ENCODE results near the gene SLITRK3. TPM values are rescaled to one million over a fixed set of nuclear protein-coding genes. Genes with fewer than 3 reads are reported as not detected.
"Not testable (repeated sequence)": the region's sequence is repeated elsewhere in the genome, so short reads cannot be mapped to it uniquely, and the experiment has no call there.

Gene SLITRK3
- total RNA-seq, 1 donor from 2014 or later: not detected

DNA sequence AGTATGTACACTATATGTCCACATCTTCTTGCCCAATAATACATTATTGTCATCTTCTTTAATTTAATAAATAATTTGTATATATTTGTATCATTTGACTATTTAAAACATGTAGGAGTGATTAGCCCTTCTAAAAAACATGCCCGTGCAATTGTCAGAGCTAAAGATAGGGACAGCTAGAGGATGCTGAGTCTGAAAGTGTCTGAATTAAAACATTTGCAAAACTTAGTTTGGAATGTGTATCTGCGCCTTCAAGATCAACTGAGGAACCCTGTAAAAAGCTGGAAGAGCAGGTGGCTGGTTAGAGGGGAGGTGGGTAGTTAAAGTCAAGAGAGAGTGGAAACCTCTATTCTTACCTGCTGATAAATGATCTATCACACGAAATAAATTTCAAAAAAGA lies 4.7 kb downstream of the SLITRK3 start:
- no peak for DNase-seq (ENCODE audit: low read depth in 2 of 2)

DNA sequence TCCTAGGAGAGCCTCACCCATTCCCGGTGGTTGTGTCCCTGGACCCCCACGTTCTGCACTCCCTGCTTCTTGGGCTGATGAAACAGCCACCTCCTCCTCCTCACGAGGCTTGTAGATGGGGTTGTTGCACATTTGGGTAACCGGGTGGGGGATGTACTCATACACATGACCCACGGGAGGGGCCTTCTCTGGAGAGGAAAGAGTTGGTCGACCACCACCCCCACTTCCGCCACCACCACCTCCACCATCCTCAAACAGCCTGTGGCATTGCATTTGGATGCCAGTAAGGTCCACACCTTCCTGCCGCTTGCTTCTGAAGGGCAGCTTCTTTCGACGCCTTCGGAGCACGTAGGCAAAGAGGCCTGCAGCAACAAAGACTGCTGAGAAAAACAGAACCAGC lies 7.7 kb downstream of the SLITRK3 start:
- DNase-seq (ENCODE audit: low read depth in 2 of 2): no peak

- DNase-seq (ENCODE audit: low read depth in 2 of 2): peak; percentile 16 to 49
Measured at GRCh38 chr3:165185707-165186327, 10.4 kb downstream of the SLITRK3 start.

DNA sequence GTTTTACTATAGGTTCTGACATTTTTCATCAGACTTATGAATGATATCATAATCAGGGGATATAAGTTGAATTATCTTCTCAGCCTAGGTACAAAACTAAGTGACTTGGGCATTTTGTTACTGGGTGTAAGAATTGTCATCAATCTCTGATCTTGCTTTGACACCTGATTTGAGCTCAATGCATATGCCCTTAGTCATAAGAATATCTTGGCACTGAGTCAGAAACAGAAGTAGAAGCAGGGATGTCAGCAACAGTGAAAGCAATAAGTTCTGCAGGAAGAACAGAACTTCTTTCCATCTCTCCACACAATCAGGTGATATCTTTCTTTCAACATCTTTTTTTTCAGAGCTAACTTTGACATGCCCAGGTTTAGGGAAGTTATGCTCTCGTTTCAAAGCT lies 14.6 kb downstream of the SLITRK3 start:
- no peak for DNase-seq (ENCODE audit: low read depth in 2 of 2)

GRCh38 chr3:165170236-165170635 lies 25.9 kb downstream of the SLITRK3 start:
- no peak for DNase-seq (ENCODE audit: low read depth in 2 of 2)

DNA sequence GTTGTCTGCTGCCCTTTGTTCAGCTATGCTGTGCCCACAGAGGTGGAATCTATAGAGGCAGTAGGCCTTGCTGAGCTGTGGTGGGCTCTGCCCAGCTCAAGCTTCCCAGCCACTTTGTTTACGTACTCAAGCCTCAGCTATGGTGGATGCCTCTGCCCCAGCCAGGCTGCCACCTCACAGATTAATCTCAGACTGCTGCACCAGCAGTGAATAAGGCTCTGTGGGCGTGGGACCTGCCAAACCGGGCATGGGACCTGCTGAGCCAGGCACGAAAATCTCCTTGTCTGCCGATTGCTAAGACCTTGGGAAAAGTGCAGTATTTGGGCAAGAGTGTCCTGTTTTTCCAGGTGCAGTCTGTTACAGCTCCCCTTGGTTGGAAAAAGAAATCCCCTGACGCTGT lies 26.8 kb downstream of the SLITRK3 start:
- DNase-seq (ENCODE audit: low read depth in 2 of 2): no peak

DNA sequence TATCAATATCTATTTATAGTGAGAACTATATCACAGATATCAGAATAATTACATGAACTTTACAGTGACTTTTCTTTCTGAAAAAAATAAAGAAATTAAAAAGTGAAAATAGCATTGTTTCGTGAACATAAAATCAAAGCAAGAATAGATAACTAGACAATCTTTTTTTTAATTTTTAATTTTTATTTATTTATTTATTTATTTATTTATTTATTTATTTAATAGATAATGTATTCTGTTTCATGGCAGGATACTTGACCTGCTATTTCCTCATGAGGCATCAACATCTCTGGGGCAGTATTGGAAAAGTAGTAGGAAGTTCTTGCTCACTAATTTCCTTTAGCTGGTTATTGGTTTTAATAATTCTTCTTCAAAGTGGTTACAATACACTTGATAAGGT lies 33.3 kb downstream of the SLITRK3 start:
- DNase-seq (ENCODE audit: low read depth in 2 of 2): no peak

GRCh38 chr3:165159760-165160421 lies 36.3 kb downstream of the SLITRK3 start:
- DNase-seq (ENCODE audit: low read depth in 2 of 2): no peak

GRCh38 chr3:165158011-165158410 lies 38.2 kb downstream of the SLITRK3 start:
- DNase-seq (ENCODE audit: low read depth in 2 of 2): no peak

DNA sequence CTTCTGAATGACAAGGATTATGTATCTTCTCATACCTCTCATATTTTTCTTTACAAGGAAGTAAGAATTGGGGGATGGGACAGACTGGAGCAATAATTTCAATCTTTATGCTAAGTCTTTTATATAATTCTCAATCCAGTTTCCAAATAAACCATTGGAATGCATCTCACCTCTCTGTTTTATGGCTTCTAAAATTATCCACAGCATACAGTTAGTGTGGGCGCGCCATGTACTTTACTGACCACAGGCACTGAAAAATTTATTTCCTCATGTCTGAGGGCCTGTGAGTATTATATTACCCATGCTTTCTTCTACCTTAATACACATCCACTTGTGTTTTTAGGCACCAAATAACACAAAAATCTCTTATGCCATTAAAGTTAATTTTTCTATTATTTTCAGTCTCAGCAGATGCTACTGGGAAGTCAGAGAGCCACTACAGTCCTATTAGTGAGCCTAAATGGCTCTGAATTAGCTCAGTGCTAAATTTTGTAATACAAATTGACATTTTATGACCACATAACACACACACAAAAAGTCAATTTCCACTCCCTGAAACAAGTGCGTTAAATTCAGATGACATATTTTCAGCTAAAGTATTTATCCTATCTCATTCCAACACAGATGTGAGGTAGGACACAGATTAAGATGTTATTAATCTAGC lies 39.3 kb downstream of the SLITRK3 start:
- DNase-seq (ENCODE audit: low read depth in 2 of 2): no peak

DNA sequence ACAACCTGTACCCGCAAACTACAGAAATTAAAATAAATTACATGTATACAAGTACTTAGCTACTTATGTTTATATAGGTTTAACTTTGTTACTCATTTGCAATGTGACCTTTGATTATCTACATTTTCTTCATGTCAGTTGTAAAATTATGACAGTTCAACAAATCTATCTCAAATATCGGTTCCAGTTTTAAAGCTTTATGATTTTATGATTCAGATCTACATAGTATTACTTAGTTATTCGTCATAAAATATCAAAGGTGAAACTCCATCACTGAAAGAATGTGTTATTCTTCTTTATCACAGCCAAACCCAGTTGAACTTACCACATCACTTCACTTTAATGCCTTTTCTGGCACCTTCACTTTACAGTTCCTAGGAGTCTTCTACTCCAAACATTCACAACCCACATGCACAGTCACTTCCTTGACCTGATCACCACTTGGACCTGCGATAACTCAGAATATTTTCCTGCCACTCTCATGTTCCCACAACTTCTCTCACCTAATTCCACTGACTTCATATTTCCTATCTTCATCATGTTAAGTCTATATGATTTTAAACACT lies 47.2 kb downstream of the SLITRK3 start:
- no peak for DNase-seq (ENCODE audit: low read depth in 2 of 2)

DNA sequence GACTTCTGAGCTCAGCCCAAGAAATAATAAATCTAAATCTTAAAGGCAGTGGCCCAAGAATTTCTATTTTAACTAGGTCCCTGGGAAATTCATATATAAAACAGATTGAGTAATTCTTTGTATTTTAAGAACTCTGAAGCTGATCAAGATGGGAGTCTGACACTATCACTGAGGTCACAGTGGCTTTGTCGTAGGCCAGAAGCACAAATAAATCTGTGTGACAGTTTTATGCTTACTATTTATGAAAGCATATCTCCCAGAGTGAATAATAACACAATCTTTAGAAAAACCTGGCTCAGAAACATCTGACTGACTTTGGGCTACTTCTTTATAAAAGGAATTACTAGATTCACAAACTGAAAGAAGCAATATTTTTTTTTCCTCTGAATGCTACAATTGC lies 51.9 kb downstream of the SLITRK3 start:
- no peak for DNase-seq (ENCODE audit: low read depth in 2 of 2)

DNA sequence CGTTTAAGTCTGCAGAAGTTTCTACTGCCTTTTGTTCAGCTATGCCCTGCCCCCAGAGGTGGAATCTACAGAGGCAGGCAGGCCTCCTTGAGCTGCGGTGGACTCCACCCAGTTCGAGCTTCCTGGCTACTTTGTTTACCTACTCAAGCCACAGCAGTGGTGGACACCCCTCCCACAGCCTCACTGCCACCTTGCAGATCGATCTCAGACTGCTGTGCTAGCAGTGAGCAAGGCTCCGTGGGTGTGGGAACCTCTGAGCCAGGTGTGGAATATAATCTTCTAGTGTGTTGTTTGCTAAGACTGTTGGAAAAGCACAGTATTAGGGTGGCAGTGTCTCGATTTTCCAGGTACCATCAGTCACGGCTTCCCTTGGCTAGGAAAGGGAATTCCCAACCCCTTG lies 56.3 kb downstream of the SLITRK3 start:
- not testable (repeated sequence) for DNase-seq (ENCODE audit: low read depth in 2 of 2)

Other genes with a start within 250 kb of the SLITRK3 start
- gene SI, start 117.9 kb downstream of the SLITRK3 start, total RNA-seq: not detected in 2 replicates

Measured in dermis microvascular lymphatic vessel endothelial cell (primary cell).